Astrocyte (in vitro differentiated cells and primary cell): Measurements from ENCODE around the gene DERL3. TPM values are rescaled to one million over a fixed set of nuclear protein-coding genes. Genes with fewer than 3 reads are reported as not detected.

ENCODE experiments used
- DNase-seq: peaks from one replicate; pipeline ENCODE4 v3.0.0-alpha.2; 2010; ENCODE audit warnings: low read depth
- FAIRE-seq: peaks from 2 replicates; lab custom pipeline; 2011; peaks lifted over from hg19 to GRCh38; lab: Jason Lieb, UNC
- H2AFZ ChIP-seq: 2 replicates; pipeline ENCODE4 v1.6.0; 2012; ENCODE audit warnings: low read depth, low read length, inconsistent platforms
- H3K27ac ChIP-seq: 2 replicates; pipeline ENCODE4 v1.5.1; 2011; ENCODE audit warnings: low read depth, low read length, inconsistent platforms
- H3K27me3 ChIP-seq: 2 replicates; pipeline ENCODE4 v1.6.0; 2011; ENCODE audit warnings: low read length, inconsistent platforms; ENCODE audit not compliant: insufficient read depth
- H3K36me3 ChIP-seq: 2 replicates; pipeline ENCODE4 v1.5.1; 2011; ENCODE audit warnings: low read length, inconsistent platforms; ENCODE audit not compliant: insufficient read depth
- H3K4me1 ChIP-seq: 2 replicates; pipeline ENCODE4 v1.5.1; 2011; ENCODE audit warnings: low read length, inconsistent platforms; ENCODE audit not compliant: insufficient read depth
- H3K4me2 ChIP-seq: 2 replicates; pipeline ENCODE4 v1.6.0; 2012; ENCODE audit warnings: low read length, inconsistent platforms
- H3K4me3 ChIP-seq: 2 replicates; pipeline ENCODE4 v1.5.1; 2011; ENCODE audit warnings: low read depth, mild to moderate bottlenecking, low read length, inconsistent platforms; ENCODE audit not compliant: insufficient read depth
- H3K79me2 ChIP-seq: 2 replicates; pipeline ENCODE4 v1.6.0; 2012; ENCODE audit warnings: mild to moderate bottlenecking, low read length, inconsistent platforms; ENCODE audit not compliant: insufficient read depth
- H3K9ac ChIP-seq: 2 replicates; pipeline ENCODE4 v1.6.0; 2012; ENCODE audit warnings: mild to moderate bottlenecking, low read length, inconsistent platforms
- H3K9me3 ChIP-seq: 2 replicates; pipeline ENCODE4 v1.5.1; 2012; ENCODE audit warnings: low read depth, mild to moderate bottlenecking, low read length, inconsistent platforms; ENCODE audit not compliant: insufficient read depth
- H4K20me1 ChIP-seq: 2 replicates; pipeline ENCODE4 v1.6.0; 2012; ENCODE audit warnings: low read length, inconsistent platforms; ENCODE audit not compliant: insufficient read depth
- H3K27ac Mint-ChIP-seq: one replicate; pipeline ENCODE4 v1.8.0; 2021; ENCODE audit warnings: mild to moderate bottlenecking, mixed read lengths; ENCODE audit not compliant: unreplicated experiment
- H3K27me3 Mint-ChIP-seq: one replicate; pipeline ENCODE4 v1.8.0; 2021; ENCODE audit warnings: low read depth, mixed read lengths; ENCODE audit not compliant: unreplicated experiment
- H3K36me3 Mint-ChIP-seq: one replicate; pipeline ENCODE4 v1.8.0; 2021; ENCODE audit warnings: low read depth, mixed read lengths; ENCODE audit not compliant: unreplicated experiment
- H3K4me1 Mint-ChIP-seq: one replicate; pipeline ENCODE4 v1.8.0; 2021; ENCODE audit warnings: low read depth, mixed read lengths; ENCODE audit not compliant: unreplicated experiment
- H3K4me3 Mint-ChIP-seq: one replicate; pipeline ENCODE4 v1.8.0; 2021; ENCODE audit warnings: mild to moderate bottlenecking, moderate library complexity, mixed read lengths; ENCODE audit not compliant: unreplicated experiment
- H3K9me3 Mint-ChIP-seq: one replicate; pipeline ENCODE4 v1.8.0; 2021; ENCODE audit warnings: mild to moderate bottlenecking, mixed read lengths; ENCODE audit not compliant: unreplicated experiment
- EZH2 ChIP-seq: IDR thresholded peaks from 2 replicates; pipeline ENCODE4 v1.6.1; 2012; ENCODE audit warnings: mild to moderate bottlenecking, low read length, inconsistent platforms; ENCODE audit not compliant: insufficient read depth
- total RNA-seq: library from RNA; stranded (reverse); gene quantifications from 2 replicates; pipeline ENCODE4 v1.2.1, GENCODE V29; 2021
- TF ChIP-seq, protein P1 (sequence below): IDR thresholded peaks from 2 replicates; pipeline ENCODE4 v1.5.1; 2011; ENCODE audit warnings: low read depth, mild to moderate bottlenecking, inconsistent platforms, low read length, moderate library complexity; ENCODE audit not compliant: insufficient read depth

DERL3 gene
- total RNA-seq, 1 donor from 2014 or later = 0.82 TPM

DNA sequence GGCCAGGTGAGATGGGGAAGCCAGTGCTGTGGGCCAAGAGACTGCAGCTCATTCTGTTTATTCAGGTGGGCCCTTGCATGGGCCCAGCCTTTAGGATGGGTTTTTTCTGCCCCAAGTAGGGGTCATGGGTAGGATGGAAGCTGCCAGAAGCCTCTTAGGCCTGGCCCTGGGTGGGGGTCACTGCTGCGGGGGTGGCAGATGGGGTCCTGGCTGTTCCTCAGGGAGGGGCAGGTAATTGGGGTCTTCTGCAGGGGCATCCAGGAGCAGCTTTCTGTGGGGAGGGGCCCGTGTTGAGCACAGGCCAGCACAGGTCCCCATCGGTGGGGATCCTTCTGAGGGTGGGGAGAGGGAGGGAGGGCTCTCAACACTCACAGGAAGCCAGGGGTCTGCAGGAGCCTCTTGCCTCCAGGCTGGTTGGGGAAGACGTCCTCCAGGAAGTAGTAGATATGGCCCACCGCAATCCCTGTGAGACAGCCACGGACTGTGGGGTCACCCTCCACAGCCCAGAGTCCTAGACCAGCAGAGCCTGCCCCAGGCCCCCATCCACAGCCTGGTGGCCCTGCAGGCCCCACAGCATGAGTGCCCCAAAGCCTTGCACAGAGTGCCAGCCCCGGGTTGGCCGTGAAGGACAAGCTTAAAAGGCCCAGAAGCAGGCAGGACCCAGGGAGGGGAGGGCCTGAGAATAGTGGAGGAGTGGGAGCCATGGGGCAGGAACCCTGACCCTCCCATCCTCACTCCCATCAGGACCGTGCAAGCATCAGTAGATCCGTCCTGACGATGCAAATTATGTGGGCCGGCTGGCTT is 1.9 kb downstream of the DERL3 start:
- Histone ChIP-seq H3K4me3 (no peak overlapping the region), H3K79me2 (peaks cover 9% of the 10 kb centered on the region), H3K27me3 (no peaks in the 10 kb centered on the region), H3K27ac (no peak overlapping the region), H3K9ac (no peak overlapping the region), H3K9me3 (no peaks in the 10 kb centered on the region), H3K4me1 (peaks cover 3% of the 10 kb centered on the region), H3K4me2 (no peak overlapping the region), H4K20me1 (peaks cover 34% of the 10 kb centered on the region), H3K36me3 (peaks cover 4% of the 10 kb centered on the region), H2AFZ (no peak overlapping the region)
- TF ChIP-seq, protein P1, sequence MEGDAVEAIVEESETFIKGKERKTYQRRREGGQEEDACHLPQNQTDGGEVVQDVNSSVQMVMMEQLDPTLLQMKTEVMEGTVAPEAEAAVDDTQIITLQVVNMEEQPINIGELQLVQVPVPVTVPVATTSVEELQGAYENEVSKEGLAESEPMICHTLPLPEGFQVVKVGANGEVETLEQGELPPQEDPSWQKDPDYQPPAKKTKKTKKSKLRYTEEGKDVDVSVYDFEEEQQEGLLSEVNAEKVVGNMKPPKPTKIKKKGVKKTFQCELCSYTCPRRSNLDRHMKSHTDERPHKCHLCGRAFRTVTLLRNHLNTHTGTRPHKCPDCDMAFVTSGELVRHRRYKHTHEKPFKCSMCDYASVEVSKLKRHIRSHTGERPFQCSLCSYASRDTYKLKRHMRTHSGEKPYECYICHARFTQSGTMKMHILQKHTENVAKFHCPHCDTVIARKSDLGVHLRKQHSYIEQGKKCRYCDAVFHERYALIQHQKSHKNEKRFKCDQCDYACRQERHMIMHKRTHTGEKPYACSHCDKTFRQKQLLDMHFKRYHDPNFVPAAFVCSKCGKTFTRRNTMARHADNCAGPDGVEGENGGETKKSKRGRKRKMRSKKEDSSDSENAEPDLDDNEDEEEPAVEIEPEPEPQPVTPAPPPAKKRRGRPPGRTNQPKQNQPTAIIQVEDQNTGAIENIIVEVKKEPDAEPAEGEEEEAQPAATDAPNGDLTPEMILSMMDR = no peak
- no peak for TF ChIP-seq EZH2
- Mint-ChIP-seq H3K4me3 (no peak overlapping the region), H3K9me3 (no peaks in the 10 kb centered on the region), H3K4me1 (peaks cover 2% of the 10 kb centered on the region), H3K27me3 (peaks cover 10% of the 10 kb centered on the region), H3K27ac (peak overlapping the region; percentile 42), H3K36me3 (peaks cover 10% of the 10 kb centered on the region)
- FAIRE-seq = no peak
- no peak for DNase-seq

DNA sequence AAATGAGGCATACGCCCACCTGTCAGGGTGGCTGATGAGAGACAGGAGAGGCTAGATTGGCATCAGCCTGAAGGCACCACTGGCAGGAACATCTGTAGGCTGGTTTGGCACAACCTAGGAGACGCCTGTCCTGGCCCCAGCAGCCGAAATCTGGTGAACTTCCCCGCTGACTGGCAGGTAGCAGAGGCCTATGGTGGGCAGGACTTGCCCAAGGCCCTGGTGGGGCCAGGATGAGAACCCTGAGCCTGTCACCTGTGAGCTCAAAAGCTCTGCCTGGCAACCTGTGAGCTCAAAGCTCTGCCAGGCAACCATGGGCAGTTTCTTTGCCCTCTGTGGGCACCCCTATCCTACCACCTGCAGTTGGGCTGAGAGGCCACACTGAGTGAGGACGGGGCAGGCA is 2.5 kb downstream of the DERL3 start:
- no peaks in the 10 kb centered on the region for H3K9me3 ChIP-seq
- H3K27me3 ChIP-seq = no peaks in the 10 kb centered on the region
- Mint-ChIP-seq H3K36me3 (peaks cover 10% of the 10 kb centered on the region), H3K27me3 (peaks cover 4% of the 10 kb centered on the region), H3K9me3 (no peaks in the 10 kb centered on the region), H3K4me3 (no peak overlapping the region), H3K27ac (peak overlapping the region; percentile 42), H3K4me1 (peaks cover 2% of the 10 kb centered on the region)
- TF ChIP-seq, protein P1 = no peak
- no peak for TF ChIP-seq EZH2
- H3K9ac ChIP-seq = no peak overlapping the region
- H3K4me2 ChIP-seq = no peak overlapping the region
- DNase-seq = no peak
- H3K79me2 ChIP-seq = peaks cover 15% of the 10 kb centered on the region
- H3K27ac ChIP-seq = no peak overlapping the region
- H2AFZ ChIP-seq = no peak overlapping the region
- peaks cover 3% of the 10 kb centered on the region for H3K4me1 ChIP-seq
- H3K36me3 ChIP-seq = peaks cover 4% of the 10 kb centered on the region
- peaks cover 40% of the 10 kb centered on the region for H4K20me1 ChIP-seq
- FAIRE-seq = no peak
- H3K4me3 ChIP-seq = no peak overlapping the region
